DND-41 (cell line): ENCODE results near the gene RGL1.
A peak's percentile ranks its signal among the peaks of the same experiment; 100 is the strongest.

Experiments
- ATAC-seq: fragments of 200-7000 bp; cut with Tn5 transposase; 3 replicates; pipeline ENCODE4 v1.9.1; 2021; ENCODE audit warnings: low read depth; ENCODE audit not compliant: insufficient read depth
- DNase-seq: peaks from one replicate; pipeline ENCODE4 v3.0.0-alpha.2; 2020
- H2AFZ ChIP-seq: 2 replicates; pipeline ENCODE4 v1.6.0; 2012; ENCODE audit warnings: low read depth, low read length
- H3K27ac ChIP-seq: 2 replicates; pipeline ENCODE4 v1.5.1; 2012; ENCODE audit warnings: low read length, inconsistent platforms
- H3K27me3 ChIP-seq: fragments of 200-600 bp; sonication (generic); 2 replicates; pipeline ENCODE4 v1.6.0; 2012; ENCODE audit warnings: low read length, mild to moderate bottlenecking, inconsistent platforms; ENCODE audit not compliant: insufficient read depth, poor library complexity
- H3K36me3 ChIP-seq: 2 replicates; pipeline ENCODE4 v1.5.1; 2012; ENCODE audit warnings: low read length, inconsistent platforms; ENCODE audit not compliant: insufficient read depth
- H3K4me1 ChIP-seq: 2 replicates; pipeline ENCODE4 v1.5.1; 2012; ENCODE audit warnings: mild to moderate bottlenecking, low read length; ENCODE audit not compliant: insufficient read depth
- H3K4me2 ChIP-seq: 2 replicates; pipeline ENCODE4 v1.6.0; 2012; ENCODE audit warnings: mild to moderate bottlenecking, moderate library complexity, low read length, inconsistent platforms; ENCODE audit not compliant: insufficient read depth
- H3K4me3 ChIP-seq, 2 experiments: fragments of 200-600 bp in 1 of 2; shearing (Covaris generic) in 1 of 2; 2 replicates each; pipeline ENCODE4 v1.5.1; 2012 to 2016; ENCODE audit warnings: inconsistent platforms in 2 of 2, low read length in 2 of 2, mild to moderate bottlenecking in 2 of 2, low read depth in 1 of 2, moderate library complexity in 1 of 2
- H3K79me2 ChIP-seq: 2 replicates; pipeline ENCODE4 v1.6.0; 2012; ENCODE audit warnings: low read length, inconsistent platforms; ENCODE audit not compliant: insufficient read depth
- H3K9ac ChIP-seq: 2 replicates; pipeline ENCODE4 v1.6.0; 2012; ENCODE audit warnings: low read depth, mild to moderate bottlenecking, inconsistent platforms, low read length, moderate library complexity
- H3K9me3 ChIP-seq: 2 replicates; pipeline ENCODE4 v1.5.1; 2012; ENCODE audit warnings: low read length, moderate library complexity, mild to moderate bottlenecking, inconsistent platforms; ENCODE audit not compliant: insufficient read depth, severe bottlenecking
- H4K20me1 ChIP-seq: 2 replicates; pipeline ENCODE4 v1.6.0; 2012; ENCODE audit warnings: low read length; ENCODE audit not compliant: insufficient read depth
- EZH2 ChIP-seq: IDR thresholded peaks from 3 replicates; pipeline ENCODE4 v1.6.1; 2012; ENCODE audit warnings: borderline replicate concordance, low read depth, mild to moderate bottlenecking, moderate library complexity, low read length, inconsistent platforms; ENCODE audit not compliant: severe bottlenecking
- TF ChIP-seq, protein P1 (sequence below): IDR thresholded peaks from 2 replicates; pipeline ENCODE4 v1.5.1; 2012; ENCODE audit warnings: borderline replicate concordance, low read length, moderate library complexity, mild to moderate bottlenecking; ENCODE audit not compliant: poor library complexity, severe bottlenecking; ENCODE audit errors: extremely low read depth

The RGL1 gene

GRCh38 chr1:183942933-183943693, 138.2 kb downstream of the RGL1 start:
- Histone ChIP-seq H2AFZ (no peak overlapping the region), H3K9ac (no peak overlapping the region), H3K9me3 (no peaks in the 10 kb centered on the region), H4K20me1 (no peaks in the 10 kb centered on the region), H3K4me2 (peak overlapping the region; percentile 6; the same call in 1 of the 2 replicates), H3K27ac (no peak overlapping the region), H3K4me3 (no peak overlapping the region), H3K36me3 (no peaks in the 10 kb centered on the region), H3K27me3 (peaks cover 13% of the 10 kb centered on the region), H3K4me1 (peaks cover 13% of the 10 kb centered on the region), H3K79me2 (no peaks in the 10 kb centered on the region)
- peak; percentile 36 for DNase-seq
- TF ChIP-seq, protein P1, sequence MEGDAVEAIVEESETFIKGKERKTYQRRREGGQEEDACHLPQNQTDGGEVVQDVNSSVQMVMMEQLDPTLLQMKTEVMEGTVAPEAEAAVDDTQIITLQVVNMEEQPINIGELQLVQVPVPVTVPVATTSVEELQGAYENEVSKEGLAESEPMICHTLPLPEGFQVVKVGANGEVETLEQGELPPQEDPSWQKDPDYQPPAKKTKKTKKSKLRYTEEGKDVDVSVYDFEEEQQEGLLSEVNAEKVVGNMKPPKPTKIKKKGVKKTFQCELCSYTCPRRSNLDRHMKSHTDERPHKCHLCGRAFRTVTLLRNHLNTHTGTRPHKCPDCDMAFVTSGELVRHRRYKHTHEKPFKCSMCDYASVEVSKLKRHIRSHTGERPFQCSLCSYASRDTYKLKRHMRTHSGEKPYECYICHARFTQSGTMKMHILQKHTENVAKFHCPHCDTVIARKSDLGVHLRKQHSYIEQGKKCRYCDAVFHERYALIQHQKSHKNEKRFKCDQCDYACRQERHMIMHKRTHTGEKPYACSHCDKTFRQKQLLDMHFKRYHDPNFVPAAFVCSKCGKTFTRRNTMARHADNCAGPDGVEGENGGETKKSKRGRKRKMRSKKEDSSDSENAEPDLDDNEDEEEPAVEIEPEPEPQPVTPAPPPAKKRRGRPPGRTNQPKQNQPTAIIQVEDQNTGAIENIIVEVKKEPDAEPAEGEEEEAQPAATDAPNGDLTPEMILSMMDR = peak; percentile 16
- no peak for TF ChIP-seq EZH2
- peak; percentile 89 for ATAC-seq

- H4K20me1 ChIP-seq = no peaks in the 10 kb centered on the region
- DNase-seq (no peak), ATAC-seq (no peak)
- no peaks in the 10 kb centered on the region for H3K79me2 ChIP-seq
- H3K36me3 ChIP-seq = no peaks in the 10 kb centered on the region
- peaks cover 6% of the 10 kb centered on the region for H3K27me3 ChIP-seq
- H3K9me3 ChIP-seq = no peaks in the 10 kb centered on the region
- H3K4me1 ChIP-seq = peaks cover 13% of the 10 kb centered on the region
- H3K27ac ChIP-seq = no peak overlapping the region
- H2AFZ ChIP-seq = no peak overlapping the region
- no peak overlapping the region for H3K4me2 ChIP-seq
- no peak overlapping the region for H3K9ac ChIP-seq
- TF ChIP-seq EZH2 = no peak
- TF ChIP-seq, protein P1 = no peak
- no peak overlapping the region for H3K4me3 ChIP-seq
Observed at GRCh38 chr1:183945428-183946319, 140.8 kb downstream of the RGL1 start.

GRCh38 chr1:183946320-183946613, 141.3 kb downstream of the RGL1 start:
- no peaks in the 10 kb centered on the region for H3K9me3 ChIP-seq
- no peak overlapping the region for H3K4me2 ChIP-seq
- H3K79me2 ChIP-seq = no peaks in the 10 kb centered on the region
- H3K9ac ChIP-seq = no peak overlapping the region
- peaks cover 5% of the 10 kb centered on the region for H3K27me3 ChIP-seq
- H2AFZ ChIP-seq = no peak overlapping the region
- no peak for TF ChIP-seq EZH2
- TF ChIP-seq, protein P1 = no peak
- peaks cover 13% of the 10 kb centered on the region for H3K4me1 ChIP-seq
- H3K27ac ChIP-seq = no peak overlapping the region
- no peaks in the 10 kb centered on the region for H3K36me3 ChIP-seq
- DNase-seq (no peak), ATAC-seq (no peak)
- no peaks in the 10 kb centered on the region for H4K20me1 ChIP-seq
- H3K4me3 ChIP-seq = no peak overlapping the region
